GM08714 (cell line): ENCODE results near the gene PHTF1.

Experiments used
- H3K4me3 ChIP-seq: fragments of 200-500 bp; sonication (Bioruptor generic); 2 replicates; pipeline ENCODE4 v1.5.1; 2014; ENCODE audit warnings: mild to moderate bottlenecking, low read length, inconsistent platforms
- ZNF274 ChIP-seq: IDR thresholded peaks from 2 replicates; pipeline ENCODE4 v1.6.1; 2012; ENCODE audit warnings: mild to moderate bottlenecking, low read depth, low read length

Gene PHTF1

DNA sequence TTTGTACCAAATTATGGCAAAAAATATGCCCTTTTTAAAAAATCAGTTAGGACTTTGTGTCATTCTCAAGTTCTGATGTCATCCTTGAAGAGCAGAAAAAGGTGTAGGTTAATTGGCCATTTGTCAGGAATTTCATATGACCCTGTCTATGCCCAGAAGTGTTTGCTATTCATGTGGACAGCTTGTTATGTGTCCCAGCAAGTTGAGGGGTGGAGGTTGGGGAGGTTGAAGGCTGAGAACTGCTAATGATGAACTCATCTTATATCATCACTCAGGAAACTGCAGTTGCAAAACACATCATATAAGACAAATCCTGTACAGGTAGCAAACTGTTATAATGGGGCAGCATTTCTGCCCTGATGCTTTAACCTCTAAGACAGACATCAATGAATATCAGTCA lies 106.5 kb downstream of the PHTF1 start:
- H3K4me3 ChIP-seq: no peak overlapping the region
- TF ChIP-seq ZNF274: no peak

- TF ChIP-seq ZNF274: no peak
- H3K4me3 ChIP-seq: no peak overlapping the region
These were observed 110.8 kb downstream of the PHTF1 start for GRCh38 chr1:113648478-113648877.

GRCh38 chr1:113647164-113647563 lies 112.1 kb downstream of the PHTF1 start:
- no peak overlapping the region for H3K4me3 ChIP-seq
- TF ChIP-seq ZNF274: no peak
